ENCODE data around the gene LNPK.
"Not testable (repeated sequence)": the region's sequence is repeated elsewhere in the genome, so short reads cannot be mapped to it uniquely, and the experiment has no call there.

LNPK gene

GRCh38 chr2:176002688-176003210 lies 682 bp upstream of the LNPK start:
- TF ChIP-seq CTCF (IDR thresholded peaks at IDR 0.05; ENCODE audit: control extremely low read depth, extremely low read depth, low read depth, missing control alignments): no peak
- ChIA-PET CTCF (interaction anchor here (0.6 to 2.1 kb wide), 4 partner anchors 12 to 28 kb away, joined by 3 to 6 read pairs (median 4); no protein-coding TSS in a partner anchor), POLR2A (no interaction called here)
- no peak for DNase-seq (ENCODE audit: extremely low spot score)

- DNase-seq (ENCODE audit: extremely low spot score): peak; percentile 48
- TF ChIP-seq CTCF (IDR thresholded peaks at IDR 0.05; ENCODE audit: control extremely low read depth, extremely low read depth, low read depth, missing control alignments): no peak
- CTCF ChIA-PET: interaction anchor here (0.8 to 2.1 kb wide), 6 partner anchors 8 to 27 kb away, joined by 3 to 6 read pairs (median 3); no protein-coding TSS in a partner anchor
- POLR2A ChIA-PET: interaction anchor here (1.1 kb wide), 1 partner anchor 833 kb away, joined by 4 read pairs; no protein-coding TSS in a partner anchor
Observed at GRCh38 chr2:176001281-176001915, 669 bp downstream of the LNPK start.

GRCh38 chr2:175999283-175999819 lies 2.7 kb downstream of the LNPK start:
- TF ChIP-seq CTCF (IDR thresholded peaks at IDR 0.05; ENCODE audit: control extremely low read depth, extremely low read depth, low read depth, missing control alignments): no peak
- no peak for DNase-seq (ENCODE audit: extremely low spot score)
- ChIA-PET CTCF (no interaction called here), POLR2A (no interaction called here)

GRCh38 chr2:175990099-175990498 lies 12.0 kb downstream of the LNPK start:
- POLR2A ChIA-PET: no interaction called here

GRCh38 chr2:175987126-175987525 lies 14.9 kb downstream of the LNPK start:
- DNase-seq (ENCODE audit: extremely low spot score); POLR2A ChIA-PET: not testable (repeated sequence)
- CTCF ChIA-PET: interaction anchor here (1.3 kb wide), 1 partner anchor 9 kb away, joined by 3 read pairs; no protein-coding TSS in a partner anchor

More at GRCh38 chr2:175990099-175990498, 12.0 kb downstream of the LNPK start:
- no peak for TF ChIP-seq CTCF (IDR thresholded peaks at IDR 0.05; ENCODE audit: control extremely low read depth, extremely low read depth, low read depth, missing control alignments)
- CTCF ChIA-PET: interaction anchor here (1.1 kb wide), 1 partner anchor 12 kb away, joined by 4 read pairs; the partner anchor contains the start of gene LNPK
- no peak for DNase-seq (ENCODE audit: extremely low spot score)

GRCh38 chr2:175984846-175985245 lies 17.2 kb downstream of the LNPK start:
- POLR2A ChIA-PET: no interaction called here
- CTCF ChIA-PET: interaction anchor here (1.0 kb wide), 1 partner anchor 11 kb away, joined by 4 read pairs; no protein-coding TSS in a partner anchor
- TF ChIP-seq CTCF (IDR thresholded peaks at IDR 0.05; ENCODE audit: control extremely low read depth, extremely low read depth, low read depth, missing control alignments): no peak
- no peak for DNase-seq (ENCODE audit: extremely low spot score)

- no peak for TF ChIP-seq CTCF (IDR thresholded peaks at IDR 0.05; ENCODE audit: control extremely low read depth, extremely low read depth, low read depth, missing control alignments)
- CTCF ChIA-PET: interaction anchor here (1.0 to 1.5 kb wide), 3 partner anchors 13 to 44 kb away, joined by 3 to 4 read pairs (median 3); no protein-coding TSS in a partner anchor
- DNase-seq (ENCODE audit: extremely low spot score): no peak
- POLR2A ChIA-PET: no interaction called here
Observed at GRCh38 chr2:175981551-175981950, 20.5 kb downstream of the LNPK start.
